Measurements from ENCODE around the gene KCNJ8. TPM values are rescaled to one million over a fixed set of nuclear protein-coding genes. Genes with fewer than 3 reads are reported as not detected.

KCNJ8 gene
- total and polyA plus RNA-seq, 2 of the 8 experiments (the other 6 are each of a cell fraction or from before 2014, with no cell fraction given): 0.48 to 1.4 TPM

GRCh38 chr12:21797539-21797938 lies 23.0 kb upstream of the KCNJ8 start (continued):
- TF ChIP-seq CHD7 (IDR thresholded peaks at IDR 0.05; ENCODE audit: insufficient replicate concordance, low read length) (no peak), E2F6 (IDR thresholded peaks at IDR 0.05) (no peak), RNF2 (IDR thresholded peaks at IDR 0.05; ENCODE audit: borderline replicate concordance, low read depth, low read length, missing control alignments, poor library complexity, severe bottlenecking) (no peak), JUN (IDR thresholded peaks at IDR 0.05; ENCODE audit: low read depth, low read length) (no peak), SIX5 (IDR thresholded peaks at IDR 0.05; ENCODE audit: low read depth, low read length) (no peak), JUND (IDR thresholded peaks at IDR 0.05; ENCODE audit: low read length) (no peak), EGR1 (IDR thresholded peaks at IDR 0.05; ENCODE audit: borderline replicate concordance, low read depth, low read length) (no peak), MAX (IDR thresholded peaks at IDR 0.05) (no peak), SRF (IDR thresholded peaks at IDR 0.05; ENCODE audit: low read depth, low read length) (no peak)
